Bronchial epithelial cell (primary cell): ENCODE measurements around the gene PTPRCAP. TPM values are rescaled to one million over a fixed set of nuclear protein-coding genes. Genes with fewer than 3 reads are reported as not detected.

ENCODE experiments used
- DNase-seq: peaks from one replicate; pipeline ENCODE4 v3.0.0-alpha.2; 2010; ENCODE audit warnings: low read depth
- FAIRE-seq: peaks from 2 replicates; lab custom pipeline; 2011; peaks lifted over from hg19 to GRCh38; lab: Jason Lieb, UNC
- H3K27me3 ChIP-seq: 2 replicates; pipeline ENCODE4 v1.5.1; 2011; ENCODE audit warnings: low read length; ENCODE audit not compliant: control insufficient read depth, insufficient read depth
- H3K36me3 ChIP-seq: 2 replicates; pipeline ENCODE4 v1.5.1; 2011; ENCODE audit warnings: low read length; ENCODE audit not compliant: control insufficient read depth, insufficient read depth
- H3K4me3 ChIP-seq: 2 replicates; pipeline ENCODE4 v1.5.1; 2011; ENCODE audit warnings: mild to moderate bottlenecking, low read depth, low read length, control low read depth
- total RNA-seq: library from RNA; depleted of rRNA; stranded (reverse); fragments of >200 nt; gene quantifications from 2 replicates; pipeline ENCODE4 v1.2.1, GENCODE V29; 2014
- TF ChIP-seq, protein P1 (sequence below): IDR thresholded peaks from 2 replicates; pipeline ENCODE4 v1.5.1; 2011; ENCODE audit warnings: mild to moderate bottlenecking, moderate library complexity, low read length, control low read depth, inconsistent platforms; ENCODE audit not compliant: insufficient read depth, severe bottlenecking

PTPRCAP gene
- total RNA-seq, 1 donor from 2014 or later: 0.26 TPM

DNA sequence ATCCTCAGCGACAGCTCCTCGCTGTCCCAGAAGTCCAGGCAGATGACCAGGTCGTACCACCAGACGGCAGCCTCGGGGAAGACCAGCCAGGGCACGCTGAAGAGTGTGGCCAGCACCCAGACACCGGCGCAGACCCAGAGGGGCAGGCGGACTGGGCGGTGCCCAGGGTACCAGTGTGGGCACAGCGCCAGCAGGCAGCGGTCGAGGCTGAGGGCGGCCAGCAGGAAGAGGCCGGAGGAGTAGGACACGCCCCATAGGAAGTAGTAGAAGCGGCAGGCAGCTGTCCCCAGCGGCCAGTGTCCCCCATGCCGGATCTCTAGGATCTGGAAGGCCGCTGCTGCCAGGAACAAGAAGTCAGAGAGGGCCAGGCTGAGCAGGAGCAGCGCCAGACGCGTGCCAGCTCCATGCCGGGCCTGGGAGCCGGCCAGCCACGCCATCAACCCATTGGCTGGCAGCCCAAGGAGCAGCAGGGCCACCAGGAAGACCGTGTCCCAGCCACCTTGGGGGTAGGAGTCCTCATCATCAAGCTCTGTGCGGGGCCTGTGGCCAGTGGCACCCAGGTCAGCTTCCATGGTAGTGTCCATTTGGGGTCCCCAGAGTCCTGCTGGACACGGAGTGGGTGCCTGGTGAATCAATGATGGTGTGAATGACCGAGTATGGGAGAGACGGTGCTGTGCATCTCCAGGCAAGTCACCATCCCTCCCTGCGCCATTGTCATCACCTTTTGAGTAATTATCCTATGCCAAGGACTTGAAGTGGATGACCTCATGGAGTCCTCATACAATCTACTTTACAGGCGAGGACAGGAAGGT lies 14.9 kb upstream of the PTPRCAP start, which contains the start of gene GPR152:
Gene GPR152, minus strand, starts transcription at position 589 of the 812 bp plus-strand sequence. Its CDS starts 5 bp downstream, at position 584.
- FAIRE-seq: no peak

DNA sequence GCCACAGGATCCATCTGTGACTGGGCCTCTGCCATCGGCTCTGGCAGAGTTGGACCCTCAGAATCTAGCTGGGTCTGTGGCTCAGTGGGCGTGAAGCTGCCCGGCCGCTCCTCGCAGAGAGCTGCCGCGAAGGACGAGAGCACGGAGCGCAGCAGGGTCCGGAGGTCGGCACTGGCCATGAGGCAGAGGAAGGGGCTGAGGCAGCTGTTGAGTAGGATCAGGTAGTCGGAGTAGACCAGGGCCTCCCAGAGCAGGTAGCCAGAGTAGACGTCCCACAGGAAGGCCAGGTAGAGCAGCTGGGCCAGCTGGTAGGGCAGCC lies 14.1 kb upstream of the PTPRCAP start:
- Histone ChIP-seq H3K36me3 (no peaks in the 10 kb centered on the region), H3K4me3 (no peak overlapping the region), H3K27me3 (no peaks in the 10 kb centered on the region)
- TF ChIP-seq, protein P1, sequence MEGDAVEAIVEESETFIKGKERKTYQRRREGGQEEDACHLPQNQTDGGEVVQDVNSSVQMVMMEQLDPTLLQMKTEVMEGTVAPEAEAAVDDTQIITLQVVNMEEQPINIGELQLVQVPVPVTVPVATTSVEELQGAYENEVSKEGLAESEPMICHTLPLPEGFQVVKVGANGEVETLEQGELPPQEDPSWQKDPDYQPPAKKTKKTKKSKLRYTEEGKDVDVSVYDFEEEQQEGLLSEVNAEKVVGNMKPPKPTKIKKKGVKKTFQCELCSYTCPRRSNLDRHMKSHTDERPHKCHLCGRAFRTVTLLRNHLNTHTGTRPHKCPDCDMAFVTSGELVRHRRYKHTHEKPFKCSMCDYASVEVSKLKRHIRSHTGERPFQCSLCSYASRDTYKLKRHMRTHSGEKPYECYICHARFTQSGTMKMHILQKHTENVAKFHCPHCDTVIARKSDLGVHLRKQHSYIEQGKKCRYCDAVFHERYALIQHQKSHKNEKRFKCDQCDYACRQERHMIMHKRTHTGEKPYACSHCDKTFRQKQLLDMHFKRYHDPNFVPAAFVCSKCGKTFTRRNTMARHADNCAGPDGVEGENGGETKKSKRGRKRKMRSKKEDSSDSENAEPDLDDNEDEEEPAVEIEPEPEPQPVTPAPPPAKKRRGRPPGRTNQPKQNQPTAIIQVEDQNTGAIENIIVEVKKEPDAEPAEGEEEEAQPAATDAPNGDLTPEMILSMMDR: no peak
- DNase-seq: no peak
- no peak for FAIRE-seq

More for the DNA sequence above, 14.9 kb upstream of the PTPRCAP start, which contains the start of gene GPR152:
- TF ChIP-seq, protein P1: no peak
- no peak for DNase-seq
- Histone ChIP-seq H3K4me3 (no peak within 1 kb of the TSS), H3K27me3 (no peaks in the 10 kb centered on the region), H3K36me3 (no peaks in the 10 kb centered on the region)

DNA sequence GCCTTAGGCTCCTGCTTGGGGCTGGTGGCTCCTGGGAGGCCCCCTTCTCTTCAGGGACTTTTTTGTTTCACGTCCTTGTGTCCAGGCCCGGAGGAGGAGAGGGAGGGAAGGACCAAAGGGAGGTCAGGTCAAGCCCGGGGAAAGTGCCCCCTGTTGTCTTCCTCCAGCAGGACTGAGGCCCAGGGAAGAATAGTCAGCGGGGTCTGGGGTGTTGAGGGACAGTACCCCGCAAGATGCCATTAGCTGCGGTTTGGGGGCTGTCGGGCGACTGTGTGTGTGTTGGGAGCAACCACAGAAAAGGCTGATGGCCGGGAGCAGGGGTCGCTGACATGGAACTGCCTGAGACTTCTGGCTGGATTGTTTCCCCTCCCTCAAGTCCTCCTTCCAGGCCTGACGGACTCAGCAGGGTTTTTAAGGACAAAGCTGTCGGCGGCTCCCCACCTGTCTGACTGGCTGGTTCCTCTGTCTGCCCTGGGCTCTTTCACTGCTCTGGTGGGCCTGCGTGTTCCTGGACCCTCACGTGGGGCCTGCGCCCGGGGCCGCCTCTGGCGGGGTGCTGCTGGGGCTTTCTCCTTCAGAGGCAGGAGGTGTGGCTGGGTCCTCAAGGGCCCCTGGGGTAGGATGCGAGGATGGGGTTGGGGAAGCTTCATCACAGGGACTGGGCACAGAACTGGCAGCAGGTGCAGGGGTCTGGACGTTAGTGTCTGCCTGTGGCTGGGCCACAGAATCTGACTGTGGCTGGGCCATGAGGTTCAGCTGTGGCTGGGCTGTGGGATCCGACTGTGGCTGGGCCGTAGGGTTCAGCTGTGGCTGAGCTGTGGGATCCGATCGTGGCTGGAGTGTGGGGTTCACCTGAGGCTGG lies 13.5 kb upstream of the PTPRCAP start:
- TF ChIP-seq, protein P1: no peak
- DNase-seq: no peak
- no peaks in the 10 kb centered on the region for H3K27me3 ChIP-seq
- H3K36me3 ChIP-seq: no peaks in the 10 kb centered on the region
- H3K4me3 ChIP-seq: no peak overlapping the region
- no peak for FAIRE-seq

DNA sequence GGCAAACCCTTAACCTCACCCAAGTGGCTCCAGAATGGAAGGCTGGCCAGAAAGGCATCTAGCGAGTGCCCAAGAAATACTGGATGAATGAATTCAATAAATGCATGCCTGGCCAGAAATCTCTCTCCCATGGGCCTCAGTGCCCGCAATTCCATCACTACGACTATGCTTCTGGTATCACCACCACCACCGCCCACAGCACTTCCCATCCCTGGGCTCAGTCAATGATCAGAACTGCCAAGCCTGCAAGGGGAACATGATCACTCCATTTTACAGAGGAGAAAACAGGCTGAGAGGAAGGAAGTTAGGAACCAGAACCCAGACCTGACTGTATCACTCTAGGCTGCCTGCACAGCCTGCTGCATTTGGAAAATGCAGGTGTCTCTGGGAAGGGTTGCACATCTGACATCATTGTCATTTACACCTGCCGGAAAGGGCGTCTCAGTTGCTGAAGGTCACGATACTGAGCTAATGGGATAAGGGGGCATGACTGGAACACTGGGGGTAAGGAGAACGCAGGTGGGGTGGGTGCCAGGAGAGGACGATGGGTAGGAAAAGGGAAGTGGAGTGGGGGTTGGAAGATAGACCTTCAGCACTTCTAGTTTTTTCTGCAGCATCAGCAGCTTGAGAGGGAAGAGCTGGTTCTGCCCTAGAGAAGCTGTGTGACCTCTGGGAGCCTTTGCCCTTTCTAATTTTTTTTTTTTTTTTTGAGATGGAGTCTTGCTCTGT lies 11.8 kb upstream of the PTPRCAP start:
- DNase-seq (no peak), FAIRE-seq (no peak)
- Histone ChIP-seq H3K4me3 (no peak overlapping the region), H3K36me3 (no peaks in the 10 kb centered on the region), H3K27me3 (no peaks in the 10 kb centered on the region)
- TF ChIP-seq, protein P1: no peak

DNA sequence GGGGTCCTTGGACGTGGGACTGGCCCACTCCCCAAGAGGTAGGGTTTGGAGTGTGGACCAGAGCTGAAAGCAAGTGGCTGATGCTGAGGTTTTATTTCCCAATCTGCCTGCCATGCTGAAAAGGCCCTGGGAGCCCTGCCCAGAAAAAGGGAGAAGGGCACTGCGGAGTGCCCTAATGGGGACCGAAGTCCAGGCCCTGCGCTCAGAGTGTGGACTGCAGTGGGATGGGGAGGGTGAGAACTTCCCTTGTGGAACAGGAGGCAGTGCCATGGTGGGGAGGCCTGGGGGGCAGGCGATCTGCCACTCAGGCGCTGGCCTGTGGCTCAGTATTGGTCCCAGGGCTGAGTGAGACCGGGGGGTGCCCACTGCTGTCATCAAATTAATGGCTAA lies 10.7 kb upstream of the PTPRCAP start:
- TF ChIP-seq, protein P1: no peak
- FAIRE-seq: no peak
- no peaks in the 10 kb centered on the region for H3K36me3 ChIP-seq
- no peak overlapping the region for H3K4me3 ChIP-seq
- DNase-seq: no peak
- H3K27me3 ChIP-seq: no peaks in the 10 kb centered on the region
